HG02870 (cell line): ENCODE data around the gene ST6GALNAC6.
"Not testable (repeated sequence)": the region's sequence is repeated elsewhere in the genome, so short reads cannot be mapped to it uniquely, and the experiment has no call there.

Experiments
- ATAC-seq: cut with Tn5 transposase; IDR thresholded peaks from one replicate; pipeline ENCODE4 v1.9.1; 2021; ENCODE audit warnings: mild to moderate bottlenecking, moderate library complexity; ENCODE audit not compliant: unreplicated experiment

The ST6GALNAC6 gene

GRCh38 chr9:127897193-127897692 is 2.2 kb downstream of the ST6GALNAC6 start:
- ATAC-seq, result no peak

DNA sequence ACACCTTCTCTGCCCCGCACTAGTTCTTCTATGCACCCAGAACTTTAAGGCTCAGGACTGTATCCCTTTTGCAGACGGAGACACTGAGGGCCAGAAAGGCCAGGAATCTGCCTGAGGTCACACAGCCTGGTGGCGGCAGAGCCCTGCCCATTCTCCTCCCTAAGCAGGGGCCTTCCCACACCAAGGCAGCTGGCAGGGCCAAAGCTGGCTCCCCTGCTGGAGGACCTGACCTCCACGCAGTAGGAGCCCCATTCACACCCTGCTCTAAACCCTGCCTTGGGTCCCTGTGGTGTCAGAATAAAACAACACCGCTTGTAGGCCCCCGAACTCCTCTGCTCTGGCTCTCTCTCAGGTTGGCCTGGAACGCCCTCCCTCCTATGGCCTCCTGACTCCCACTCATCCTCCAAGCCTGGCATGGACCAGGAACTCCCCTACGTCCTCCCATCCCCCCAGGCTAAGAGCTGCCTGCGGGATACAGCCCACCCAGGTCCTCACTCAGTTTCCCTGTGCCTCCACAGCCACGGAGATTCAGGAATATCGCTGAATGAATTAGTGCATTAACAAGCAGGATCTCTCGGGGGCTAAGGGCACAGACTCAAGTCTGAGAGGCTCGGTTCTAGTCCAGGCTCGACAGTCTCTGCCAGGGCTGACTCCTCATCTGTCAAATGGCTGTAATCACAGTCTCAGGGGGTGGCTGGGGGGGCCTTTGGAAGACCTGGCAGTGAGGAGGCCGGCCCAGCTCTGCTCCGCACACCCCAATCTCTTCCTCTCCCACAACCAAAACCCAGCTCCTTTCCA is 2.8 kb downstream of the ST6GALNAC6 start:
- no peak for ATAC-seq

GRCh38 chr9:127895811-127896210 is 3.6 kb downstream of the ST6GALNAC6 start:
- no peak for ATAC-seq

GRCh38 chr9:127893392-127893791 is 6.0 kb downstream of the ST6GALNAC6 start:
- no peak for ATAC-seq

GRCh38 chr9:127892831-127893230 is 6.6 kb downstream of the ST6GALNAC6 start:
- ATAC-seq, result no peak

DNA sequence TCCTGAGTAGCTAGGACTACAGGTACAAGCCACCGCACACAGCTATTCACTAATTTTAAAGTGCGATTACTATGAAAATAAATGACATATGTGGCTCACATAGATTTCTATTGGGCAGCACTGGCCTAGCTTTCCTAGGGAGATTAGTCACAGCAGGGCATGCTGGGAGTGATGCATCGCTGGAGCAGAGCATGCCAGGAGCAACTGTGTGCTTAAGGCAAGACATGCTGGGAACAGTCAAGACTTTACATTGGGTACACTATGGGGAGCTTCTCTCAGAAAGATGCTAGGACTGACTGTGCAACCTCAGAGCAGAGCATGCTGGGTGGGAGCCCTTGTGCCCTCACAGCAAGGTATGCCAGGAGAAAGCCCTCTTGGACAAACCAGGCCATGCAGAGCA is 9.3 kb downstream of the ST6GALNAC6 start:
- ATAC-seq, result no peak

DNA sequence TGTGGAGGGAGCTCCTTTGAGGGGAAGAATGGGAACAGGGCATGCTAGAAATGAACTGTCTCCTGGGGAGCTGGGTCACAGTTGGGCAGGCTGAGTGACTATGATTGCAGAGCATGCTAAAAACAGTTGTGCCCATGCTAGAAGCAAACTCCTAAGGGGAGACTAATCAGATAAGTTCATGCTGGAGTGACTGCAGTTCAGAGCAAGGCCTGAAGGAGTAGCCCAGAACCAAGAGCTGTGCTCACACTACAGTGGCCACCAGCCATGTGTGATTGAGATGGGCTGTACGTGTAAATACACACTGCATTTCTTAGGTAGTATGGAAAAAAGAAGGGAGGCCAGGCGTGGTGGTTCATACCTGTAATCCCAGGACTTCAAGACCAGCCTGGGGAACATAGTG is 11.6 kb downstream of the ST6GALNAC6 start:
- no peak for ATAC-seq

DNA sequence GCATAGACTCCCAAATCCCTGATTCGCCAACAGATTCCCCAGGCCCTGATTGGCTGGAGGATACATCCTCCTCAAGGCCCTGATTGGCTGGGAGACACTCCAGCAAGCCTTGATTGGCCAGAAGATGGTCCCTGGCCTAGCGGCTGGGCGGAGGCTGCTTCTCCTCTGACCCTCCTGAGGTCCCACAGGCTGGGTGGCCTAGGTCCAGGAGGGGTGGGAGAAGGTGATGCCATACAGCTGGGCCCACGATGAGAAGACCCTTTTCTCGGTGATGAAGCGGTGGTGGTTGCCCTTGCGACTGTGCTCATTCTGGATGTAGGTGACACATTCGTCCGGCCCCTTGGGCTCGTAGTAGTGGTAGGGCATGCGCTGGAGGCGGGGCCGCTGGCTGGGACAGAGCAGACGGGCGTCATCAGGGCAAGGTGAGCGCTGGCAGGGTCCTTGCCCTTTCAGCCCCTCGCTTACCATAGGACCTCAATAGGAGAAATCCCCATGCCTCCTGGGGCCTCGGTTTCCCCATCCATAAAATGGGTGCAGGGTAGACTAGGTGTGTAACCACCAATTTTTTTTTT is 12.9 kb downstream of the ST6GALNAC6 start:
- no peak for ATAC-seq

DNA sequence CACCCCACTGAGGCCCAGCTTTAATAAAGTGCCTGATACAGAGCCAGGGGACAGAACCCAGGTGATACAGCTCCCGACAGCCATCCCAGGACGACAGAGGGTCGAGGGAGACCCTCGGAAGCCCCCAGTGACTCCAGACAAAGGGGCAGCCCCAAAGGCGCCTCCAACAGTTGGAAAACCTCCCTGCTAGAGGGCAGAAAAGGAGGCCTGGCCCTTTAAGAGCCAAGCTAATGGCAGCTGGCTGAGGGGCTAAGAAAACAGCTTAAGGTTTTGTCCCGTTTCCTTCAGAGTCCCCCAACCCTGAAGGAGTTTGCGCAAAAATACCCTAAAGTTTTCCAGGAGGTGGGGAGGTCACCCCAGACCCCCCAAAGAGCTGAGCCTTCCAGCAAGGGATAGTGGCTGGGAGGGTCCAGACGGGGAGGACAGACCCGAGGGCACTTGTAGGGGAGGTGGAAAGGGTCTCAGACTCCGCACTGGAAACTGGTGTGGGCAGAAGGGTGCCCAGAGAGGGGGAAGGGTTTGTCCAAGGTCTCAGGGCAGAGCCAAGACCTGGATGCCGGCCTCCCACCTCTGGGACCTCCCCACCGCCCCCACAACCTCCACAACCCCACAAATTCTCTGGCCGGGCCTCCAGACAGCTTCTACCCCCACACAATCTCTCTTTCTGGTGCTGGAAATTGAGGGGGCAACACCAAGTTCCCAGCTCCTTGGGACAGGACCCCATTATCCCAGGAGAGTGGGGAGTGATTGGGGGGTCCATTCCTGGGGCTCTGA is 13.7 kb downstream of the ST6GALNAC6 start:
- no peak for ATAC-seq

GRCh38 chr9:127884976-127885490 is 14.4 kb downstream of the ST6GALNAC6 start:
- no peak for ATAC-seq

DNA sequence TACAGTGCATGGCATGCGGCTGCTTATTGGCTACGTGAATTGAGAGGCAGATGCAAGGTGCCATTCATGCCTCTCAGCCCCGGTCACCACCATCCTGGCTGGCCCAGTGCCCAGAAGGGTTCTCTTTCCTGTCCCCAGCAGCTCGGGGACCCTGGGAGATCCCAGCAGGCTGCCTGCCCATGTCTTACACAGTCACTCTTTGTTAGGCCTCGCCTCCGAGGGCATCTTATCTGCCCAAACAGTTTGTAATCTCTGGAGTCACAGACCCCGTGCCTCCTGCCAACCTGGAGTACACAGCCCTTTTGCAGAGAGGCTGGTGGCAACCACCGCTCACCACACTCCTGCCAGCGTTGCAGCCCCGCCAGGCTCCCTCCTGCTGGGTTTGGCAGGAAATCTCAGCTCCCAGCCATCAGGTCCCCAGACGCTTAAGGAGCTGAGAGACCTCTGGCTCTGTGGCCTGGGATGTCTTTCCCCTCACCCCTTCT is 14.9 kb downstream of the ST6GALNAC6 start:
- ATAC-seq, result no peak

- no peak for ATAC-seq
Measured at GRCh38 chr9:127883959-127884358, 15.4 kb downstream of the ST6GALNAC6 start.

GRCh38 chr9:127881715-127882114 is 17.7 kb downstream of the ST6GALNAC6 start:
- not testable (repeated sequence) for ATAC-seq

GRCh38 chr9:127880143-127880542 is 19.3 kb downstream of the ST6GALNAC6 start:
- no peak for ATAC-seq

DNA sequence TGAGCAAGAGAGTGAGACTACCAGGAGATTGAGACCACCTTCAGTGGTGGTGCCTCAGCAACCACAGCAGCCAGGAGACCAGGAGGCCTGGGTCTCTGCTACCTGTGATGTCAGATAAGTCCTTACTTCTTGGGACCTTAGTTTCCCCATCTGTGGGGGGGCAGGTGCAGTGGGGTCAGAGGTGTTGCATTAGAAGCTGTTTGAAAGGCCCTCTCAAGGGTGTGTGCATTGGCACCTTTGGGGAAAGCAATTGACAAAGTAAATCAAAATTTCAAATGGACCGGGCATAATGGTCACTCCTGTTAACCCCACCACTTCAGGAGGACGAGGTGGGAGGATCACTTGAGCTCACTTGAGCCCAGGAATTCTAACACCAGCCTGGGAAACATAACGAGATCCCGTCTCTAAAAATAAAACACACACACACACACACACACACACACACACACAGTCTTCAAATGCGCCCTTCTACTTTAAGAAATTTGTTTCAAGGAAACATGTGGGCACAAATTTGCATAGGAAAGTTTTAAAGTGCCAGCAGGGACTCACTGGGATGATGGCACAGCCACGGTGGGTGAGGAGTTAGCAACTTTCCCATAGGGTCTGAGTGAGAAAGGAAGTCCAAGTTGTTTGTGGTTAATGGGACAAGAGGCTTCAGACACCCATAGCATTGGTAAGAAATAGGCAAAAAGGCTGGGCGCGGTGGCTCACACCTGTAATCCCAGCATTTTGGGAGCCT is 20.6 kb downstream of the ST6GALNAC6 start:
- ATAC-seq, result no peak

DNA sequence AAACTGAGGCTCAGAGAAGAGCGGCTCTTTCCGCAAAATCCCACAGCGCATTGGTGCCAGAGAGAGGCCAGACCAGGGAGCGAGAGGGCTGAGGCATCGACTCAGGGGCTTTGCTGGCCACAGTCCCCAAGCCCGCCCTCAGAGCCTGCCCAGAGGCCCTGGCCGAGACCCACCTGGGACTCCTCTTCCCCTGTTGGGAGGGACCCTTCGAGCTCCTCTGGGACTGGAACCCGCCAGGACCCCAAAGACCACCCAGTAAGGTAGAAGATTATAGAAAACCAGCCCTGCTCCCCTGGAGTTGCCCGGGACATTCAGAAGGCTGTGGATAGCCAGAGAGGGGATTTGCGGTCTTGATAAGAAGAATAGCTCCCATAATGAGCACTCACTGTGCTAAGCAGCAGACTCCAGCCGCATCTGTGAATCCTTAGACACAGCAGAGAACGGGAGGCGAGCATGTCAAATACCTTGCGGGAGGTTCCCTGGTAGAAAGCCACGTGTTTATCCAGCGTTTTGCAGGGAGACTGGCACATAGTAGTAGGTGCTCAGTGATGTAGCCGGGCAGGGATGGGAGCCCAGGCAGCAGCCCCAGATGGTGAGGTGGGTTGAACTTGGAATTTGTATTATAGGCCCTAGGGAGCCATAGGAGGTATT is 21.3 kb downstream of the ST6GALNAC6 start:
- no peak for ATAC-seq

- no peak for ATAC-seq
Measured at GRCh38 chr9:127877566-127877998, 21.8 kb downstream of the ST6GALNAC6 start, which contains the start of gene AK1. TSS of gene AK1 (minus strand) at chr9:127877675. CDS start at chr9:127874617, 3,058 bp downstream.

- ATAC-seq, result no peak
Measured at GRCh38 chr9:127876764-127877562, 22.4 kb downstream of the ST6GALNAC6 start.
